Osteocyte (in vitro differentiated cells): Measurements from ENCODE around the gene EFCAB14. TPM values are rescaled to one million over a fixed set of nuclear protein-coding genes. Genes with fewer than 3 reads are reported as not detected.
"Not testable (repeated sequence)": the region's sequence is repeated elsewhere in the genome, so short reads cannot be mapped to it uniquely, and the experiment has no call there.

Source experiments
- DNase-seq: peaks from one replicate; pipeline ENCODE4 v3.0.0; 2021; ENCODE audit warnings: mixed read lengths; ENCODE audit not compliant: unreplicated experiment; ENCODE audit errors: extremely low spot score
- H3K27ac Mint-ChIP-seq: one replicate; pipeline ENCODE4 v1.8.0; 2021; ENCODE audit warnings: mild to moderate bottlenecking, mixed read lengths; ENCODE audit not compliant: unreplicated experiment
- H3K27me3 Mint-ChIP-seq: one replicate; pipeline ENCODE4 v1.8.0; 2021; ENCODE audit warnings: mixed read lengths; ENCODE audit not compliant: unreplicated experiment
- H3K36me3 Mint-ChIP-seq: one replicate; pipeline ENCODE4 v1.8.0; 2021; ENCODE audit warnings: mixed read lengths; ENCODE audit not compliant: unreplicated experiment
- H3K4me1 Mint-ChIP-seq: one replicate; pipeline ENCODE4 v1.8.0; 2021; ENCODE audit warnings: mixed read lengths; ENCODE audit not compliant: unreplicated experiment
- H3K4me3 Mint-ChIP-seq: one replicate; pipeline ENCODE4 v1.8.0; 2021; ENCODE audit warnings: mild to moderate bottlenecking, moderate library complexity, mixed read lengths; ENCODE audit not compliant: unreplicated experiment
- H3K9me3 Mint-ChIP-seq: one replicate; pipeline ENCODE4 v1.8.0; 2021; ENCODE audit warnings: mixed read lengths; ENCODE audit not compliant: unreplicated experiment
- CTCF ChIP-seq: fragments of 200-600 bp; sonication (generic); IDR thresholded peaks from 2 replicates; pipeline ENCODE4 v1.5.0; 2021; ENCODE audit warnings: antibody characterized with exemption, mild to moderate bottlenecking, moderate library complexity
- total RNA-seq: library from RNA; stranded (reverse); gene quantifications from 2 replicates; pipeline ENCODE4 v1.2.1, GENCODE V29; 2021

EFCAB14 gene
- total RNA-seq, 1 donor from 2014 or later, result 57.6 TPM

DNA sequence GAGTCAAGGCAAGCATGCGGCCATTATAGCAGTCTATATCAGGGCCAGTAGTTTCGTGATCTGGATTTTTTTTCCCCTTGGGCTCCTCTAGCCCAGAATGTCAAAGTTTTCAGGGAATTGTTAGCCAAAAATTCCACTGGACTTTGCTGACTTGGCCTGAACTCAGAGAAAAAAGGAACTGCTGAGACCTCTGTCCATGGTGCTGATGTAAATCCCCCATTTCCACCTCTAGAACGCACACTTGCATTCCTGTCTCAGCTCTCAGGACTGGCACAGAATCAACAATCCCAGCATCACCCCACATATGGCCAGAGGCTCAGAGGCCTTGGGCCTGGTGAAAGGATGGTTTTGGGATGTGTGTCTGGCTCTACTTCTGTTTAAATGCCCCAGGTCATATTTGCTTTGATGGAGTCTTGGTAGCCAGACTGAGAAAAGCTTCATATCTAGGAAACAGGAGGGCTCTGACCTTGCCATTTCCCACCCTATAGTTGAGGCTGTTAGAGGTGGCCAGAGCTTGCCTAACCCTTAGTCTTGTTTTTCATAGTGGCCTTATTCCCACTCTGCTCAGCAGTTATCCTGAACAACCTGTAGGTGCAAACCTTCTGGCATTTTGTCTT, 16.9 kb upstream of the EFCAB14 start:
- H3K4me1 Mint-ChIP-seq, result no peaks in the 10 kb centered on the region
- peaks cover 14% of the 10 kb centered on the region for H3K9me3 Mint-ChIP-seq
- no peak overlapping the region for H3K27ac Mint-ChIP-seq
- DNase-seq, result no peak
- H3K4me3 Mint-ChIP-seq, result no peak overlapping the region
- peak; percentile 49 for TF ChIP-seq CTCF
- peaks cover 18% of the 10 kb centered on the region for H3K27me3 Mint-ChIP-seq
- H3K36me3 Mint-ChIP-seq, result no peaks in the 10 kb centered on the region

- H3K36me3 Mint-ChIP-seq, H3K4me3 Mint-ChIP-seq, DNase-seq, H3K4me1 Mint-ChIP-seq, H3K27ac Mint-ChIP-seq: not testable (repeated sequence)
- Mint-ChIP-seq H3K9me3 (peaks cover 23% of the 10 kb centered on the region), H3K27me3 (peaks cover 49% of the 10 kb centered on the region)
These were observed 9.5 kb upstream of the EFCAB14 start for GRCh38 chr1:46728327-46728873.

- no peaks in the 10 kb centered on the region for H3K36me3 Mint-ChIP-seq
- H3K9me3 Mint-ChIP-seq, result peaks cover 8% of the 10 kb centered on the region
- peaks cover 4% of the 10 kb centered on the region for H3K4me1 Mint-ChIP-seq
- H3K4me3 Mint-ChIP-seq, result no peak overlapping the region
- H3K27ac Mint-ChIP-seq, result no peak overlapping the region
- TF ChIP-seq CTCF, result no peak
- DNase-seq, result no peak
- H3K27me3 Mint-ChIP-seq, result peaks cover 53% of the 10 kb centered on the region
These were observed 6.8 kb upstream of the EFCAB14 start for GRCh38 chr1:46725736-46726108.

DNA sequence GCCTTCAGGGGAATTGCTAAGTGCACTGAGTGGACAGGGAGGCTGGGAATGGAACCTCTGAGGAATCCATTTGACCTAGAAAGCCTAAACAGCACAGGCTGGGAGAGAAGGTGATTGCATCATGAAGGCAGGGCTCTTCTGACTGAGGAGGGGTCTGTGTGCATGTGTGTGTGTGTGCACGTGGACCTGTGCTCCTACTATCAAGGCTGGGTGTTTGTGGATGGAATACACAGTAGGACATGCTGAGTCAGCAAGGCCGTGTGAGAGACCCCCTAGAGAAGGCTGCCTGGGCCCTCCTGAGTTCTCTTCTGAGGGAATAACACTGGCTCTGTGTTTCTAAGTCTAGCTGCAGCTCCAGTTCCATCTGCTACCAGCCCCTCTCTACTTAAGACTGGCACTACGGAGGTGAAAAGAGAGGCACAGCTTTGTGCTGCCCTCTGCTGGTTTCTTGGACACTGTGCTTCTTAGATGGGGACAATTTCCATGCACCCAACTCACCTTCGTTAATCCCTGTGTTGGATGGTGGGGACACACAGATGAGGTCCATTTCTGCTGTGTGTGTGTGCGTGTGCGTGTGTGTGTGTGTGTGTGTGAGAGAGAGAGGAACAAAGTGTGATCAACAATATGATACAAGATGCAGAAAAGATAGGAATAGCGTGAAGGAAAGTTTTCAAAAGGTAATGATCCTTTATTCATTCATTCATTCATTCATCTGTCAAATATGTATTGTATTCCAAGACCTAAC, 6.2 kb upstream of the EFCAB14 start:
- H3K27ac Mint-ChIP-seq, result no peak overlapping the region
- peaks cover 4% of the 10 kb centered on the region for H3K4me1 Mint-ChIP-seq
- no peak overlapping the region for H3K4me3 Mint-ChIP-seq
- H3K27me3 Mint-ChIP-seq, result peaks cover 51% of the 10 kb centered on the region
- peaks cover 8% of the 10 kb centered on the region for H3K9me3 Mint-ChIP-seq
- H3K36me3 Mint-ChIP-seq, result no peaks in the 10 kb centered on the region
- peak; percentile 79 for TF ChIP-seq CTCF
- DNase-seq, result no peak

- Mint-ChIP-seq H3K4me1 (peaks cover 11% of the 10 kb centered on the region), H3K9me3 (peaks cover 8% of the 10 kb centered on the region), H3K36me3 (no peaks in the 10 kb centered on the region), H3K27ac (no peak overlapping the region), H3K27me3 (peaks cover 41% of the 10 kb centered on the region), H3K4me3 (no peak overlapping the region)
- no peak for TF ChIP-seq CTCF
- DNase-seq, result no peak
These were observed 5.0 kb upstream of the EFCAB14 start for GRCh38 chr1:46723901-46724300.
